ENCODE data around the gene IGF2BP3. TPM values are rescaled to one million over a fixed set of nuclear protein-coding genes. Genes with fewer than 3 reads are reported as not detected.

Gene IGF2BP3
- total RNA-seq, 1 donor from 2014 or later: 242 TPM

DNA sequence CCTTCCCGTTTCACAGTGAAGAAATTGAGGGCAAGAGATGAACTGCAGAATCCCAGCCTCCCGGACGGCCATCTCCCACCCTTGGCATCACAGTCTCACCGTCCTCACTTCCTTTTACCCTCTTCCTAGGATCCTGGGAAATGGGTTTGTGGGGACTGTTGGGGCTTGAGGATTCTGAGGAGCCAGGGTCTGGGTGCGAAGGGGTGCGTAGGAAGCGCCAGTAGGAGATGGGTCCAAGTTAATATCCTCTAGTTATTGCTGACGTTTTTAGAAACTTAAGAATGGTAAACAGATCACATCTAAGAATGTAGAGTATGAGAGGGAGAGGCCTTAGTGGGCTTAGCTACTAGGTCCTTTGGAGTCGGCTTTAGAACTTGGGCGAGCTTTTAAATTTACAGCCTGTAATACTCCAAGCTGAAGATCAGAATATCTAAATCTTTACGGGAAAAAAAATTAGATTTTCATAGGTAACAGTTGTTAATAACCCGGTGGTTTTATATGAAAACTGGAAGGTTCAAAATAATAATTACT, 170.5 kb downstream of the IGF2BP3 start:
- Histone ChIP-seq H3F3A (ENCODE audit: low read depth) (peaks cover 17% of the 10 kb centered on the region), H3K36me3 (no peaks in the 10 kb centered on the region), H2AFZ (replicated peaks) (peak overlapping the region; percentile 77), H3K9me3 (ENCODE audit: low read depth) (no peaks in the 10 kb centered on the region), H3K4me3 (peak overlapping the region; percentile 88), H3K4me1 (peaks cover 6% of the 10 kb centered on the region), H3K79me2 (ENCODE audit: low read depth) (peaks cover 57% of the 10 kb centered on the region), H3K4me2 (peak overlapping the region; percentile 91), H3K27me3 (no peaks in the 10 kb centered on the region), H3K27ac (no peak overlapping the region), H4K20me1 (ENCODE audit: low read depth) (peaks cover 15% of the 10 kb centered on the region), H3K9ac (peak overlapping the region; percentile 92)
- H3K27me3 Mint-ChIP-seq (ENCODE audit: insufficient read depth, low read depth): peaks cover 4% of the 10 kb centered on the region
- H3K36me3 Mint-ChIP-seq: peaks cover 21% of the 10 kb centered on the region
- peaks cover 25% of the 10 kb centered on the region for H3K4me1 Mint-ChIP-seq
- peak overlapping the region; percentile 68 for H3K27ac Mint-ChIP-seq
- DNase-seq (ENCODE audit: low spot score): no peak
- TF ChIP-seq EZH2 (IDR thresholded peaks at IDR 0.05) (no peak), EZH2phosphoT487 (IDR thresholded peaks at IDR 0.05) (no peak)
- TF ChIP-seq, protein P1, sequence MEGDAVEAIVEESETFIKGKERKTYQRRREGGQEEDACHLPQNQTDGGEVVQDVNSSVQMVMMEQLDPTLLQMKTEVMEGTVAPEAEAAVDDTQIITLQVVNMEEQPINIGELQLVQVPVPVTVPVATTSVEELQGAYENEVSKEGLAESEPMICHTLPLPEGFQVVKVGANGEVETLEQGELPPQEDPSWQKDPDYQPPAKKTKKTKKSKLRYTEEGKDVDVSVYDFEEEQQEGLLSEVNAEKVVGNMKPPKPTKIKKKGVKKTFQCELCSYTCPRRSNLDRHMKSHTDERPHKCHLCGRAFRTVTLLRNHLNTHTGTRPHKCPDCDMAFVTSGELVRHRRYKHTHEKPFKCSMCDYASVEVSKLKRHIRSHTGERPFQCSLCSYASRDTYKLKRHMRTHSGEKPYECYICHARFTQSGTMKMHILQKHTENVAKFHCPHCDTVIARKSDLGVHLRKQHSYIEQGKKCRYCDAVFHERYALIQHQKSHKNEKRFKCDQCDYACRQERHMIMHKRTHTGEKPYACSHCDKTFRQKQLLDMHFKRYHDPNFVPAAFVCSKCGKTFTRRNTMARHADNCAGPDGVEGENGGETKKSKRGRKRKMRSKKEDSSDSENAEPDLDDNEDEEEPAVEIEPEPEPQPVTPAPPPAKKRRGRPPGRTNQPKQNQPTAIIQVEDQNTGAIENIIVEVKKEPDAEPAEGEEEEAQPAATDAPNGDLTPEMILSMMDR (IDR thresholded peaks at IDR 0.05): no peak
- H3K9me3 Mint-ChIP-seq: no peaks in the 10 kb centered on the region
- H3K4me3 Mint-ChIP-seq: peak overlapping the region; percentile 94

DNA sequence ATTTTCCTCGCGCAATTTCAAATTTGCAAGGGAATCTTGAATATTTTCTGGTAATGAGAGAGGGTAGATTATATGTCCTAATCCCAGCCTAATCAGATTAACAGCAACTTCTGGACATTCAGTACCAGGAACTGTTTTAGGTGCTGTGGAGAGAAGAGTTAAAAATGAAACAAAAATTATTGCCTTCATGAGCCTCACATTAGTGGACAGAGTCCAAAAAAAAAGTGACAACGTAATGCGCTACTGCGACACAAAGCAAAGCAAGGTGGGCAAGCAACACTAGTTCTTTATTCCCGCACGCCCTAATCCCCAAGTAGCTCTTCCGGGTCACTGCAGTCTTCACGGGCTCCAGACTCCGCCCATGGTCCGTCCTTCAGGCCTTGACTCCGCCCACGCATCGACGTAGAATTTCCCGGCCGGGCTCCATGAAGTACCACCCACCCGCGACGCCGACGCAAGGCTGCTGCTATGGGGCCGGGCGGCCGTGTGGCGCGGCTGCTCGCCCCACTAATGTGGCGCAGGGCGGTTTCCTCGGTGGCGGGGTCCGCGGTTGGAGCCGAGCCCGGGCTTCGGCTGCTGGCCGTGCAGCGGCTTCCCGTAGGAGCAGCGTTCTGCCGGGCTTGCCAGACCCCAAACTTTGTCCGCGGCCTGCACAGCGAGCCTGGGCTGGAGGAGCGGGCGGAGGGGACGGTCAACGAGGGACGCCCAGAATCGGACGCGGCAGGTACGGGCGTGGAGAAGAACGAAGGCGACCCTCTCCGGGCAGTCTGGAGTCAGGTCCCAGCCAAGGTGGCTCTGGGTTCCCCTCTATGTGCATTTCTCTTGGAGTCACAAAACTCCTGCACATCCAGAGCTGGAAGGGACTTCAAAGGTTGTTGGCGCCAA, 171.2 kb downstream of the IGF2BP3 start, which contains the start of gene MALSU1:
Gene MALSU1 (plus strand): TSS at position 455 of the 885 bp plus-strand sequence. CDS start 14 bp downstream, at position 469.
- H3K4me2 ChIP-seq: peak within 1 kb of the TSS; percentile 91
- H3K36me3 ChIP-seq: no peaks in the 10 kb centered on the region
- Mint-ChIP-seq H3K27ac (peak within 1 kb of the TSS; percentile 74), H3K36me3 (peaks cover 14% of the 10 kb centered on the region), H3K27me3 (ENCODE audit: insufficient read depth, low read depth) (peaks cover 6% of the 10 kb centered on the region), H3K4me1 (peaks cover 25% of the 10 kb centered on the region), H3K9me3 (no peaks in the 10 kb centered on the region), H3K4me3 (peak within 1 kb of the TSS; percentile 94)
- peak within 1 kb of the TSS; percentile 92 for H3K9ac ChIP-seq
- H3K79me2 ChIP-seq (ENCODE audit: low read depth): peaks cover 50% of the 10 kb centered on the region
- no peak within 1 kb of the TSS for H3K27ac ChIP-seq
- peak within 1 kb of the TSS; percentile 77 for H2AFZ ChIP-seq (replicated peaks)
- peak; percentile 50 for TF ChIP-seq EZH2 (IDR thresholded peaks at IDR 0.05)
- TF ChIP-seq, protein P1 (IDR thresholded peaks at IDR 0.05): no peak
- H3K9me3 ChIP-seq (ENCODE audit: low read depth): no peaks in the 10 kb centered on the region
- peaks cover 12% of the 10 kb centered on the region for H4K20me1 ChIP-seq (ENCODE audit: low read depth)
- no peaks in the 10 kb centered on the region for H3K27me3 ChIP-seq
- peak within 1 kb of the TSS; percentile 88 for H3K4me3 ChIP-seq
- H3K4me1 ChIP-seq: peaks cover 6% of the 10 kb centered on the region
- DNase-seq (ENCODE audit: low spot score): peak; percentile 98
- peaks cover 10% of the 10 kb centered on the region for H3F3A ChIP-seq (ENCODE audit: low read depth)

DNA sequence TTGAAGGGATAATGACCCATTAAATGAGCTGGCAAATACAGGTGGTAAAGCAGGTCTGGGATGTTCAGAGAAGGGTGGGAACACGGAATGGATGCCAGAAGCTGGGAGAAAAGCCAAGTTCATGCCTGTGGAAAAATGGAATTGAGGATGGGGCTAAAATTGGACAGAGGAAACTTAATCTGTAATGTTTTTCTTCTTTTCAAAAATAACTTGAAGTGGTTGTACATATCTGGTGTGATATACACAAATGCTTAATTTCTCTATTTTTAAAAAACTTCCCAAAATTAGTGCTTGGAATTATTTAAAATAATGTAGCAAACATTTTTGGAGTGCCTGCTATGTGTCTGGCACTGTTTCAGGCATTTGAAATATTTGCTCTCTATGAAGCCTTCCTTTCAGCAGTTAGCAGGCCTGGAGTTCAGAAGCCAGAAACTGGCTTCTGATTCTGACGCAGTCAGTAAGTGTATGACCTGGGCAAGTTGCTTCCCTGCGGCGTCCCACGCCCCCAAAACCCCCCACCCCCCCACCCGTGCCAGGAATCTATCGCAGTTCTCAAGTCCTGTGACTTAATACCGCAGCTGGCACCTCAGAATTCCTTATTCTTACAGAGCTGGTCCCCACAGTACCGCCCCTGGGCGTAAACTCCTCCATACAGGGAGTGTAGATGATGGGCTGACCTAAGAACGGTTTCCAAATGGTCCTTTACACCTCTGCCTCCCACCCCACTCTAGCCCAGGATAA, 172.0 kb downstream of the IGF2BP3 start:
- no peaks in the 10 kb centered on the region for H3K9me3 ChIP-seq (ENCODE audit: low read depth)
- peaks cover 28% of the 10 kb centered on the region for H3K4me1 Mint-ChIP-seq
- H3K27ac ChIP-seq: no peak overlapping the region
- H3K9ac ChIP-seq: no peak overlapping the region
- H3K79me2 ChIP-seq (ENCODE audit: low read depth): peaks cover 42% of the 10 kb centered on the region
- H3K9me3 Mint-ChIP-seq: no peaks in the 10 kb centered on the region
- DNase-seq (ENCODE audit: low spot score): no peak
- no peaks in the 10 kb centered on the region for H3K27me3 ChIP-seq
- peak overlapping the region; percentile 91 for H3K4me2 ChIP-seq
- peaks cover 7% of the 10 kb centered on the region for H3F3A ChIP-seq (ENCODE audit: low read depth)
- peak overlapping the region; percentile 88 for H3K4me3 ChIP-seq
- H3K27me3 Mint-ChIP-seq (ENCODE audit: insufficient read depth, low read depth): peaks cover 8% of the 10 kb centered on the region
- peaks cover 12% of the 10 kb centered on the region for H3K36me3 Mint-ChIP-seq
- H4K20me1 ChIP-seq (ENCODE audit: low read depth): peaks cover 12% of the 10 kb centered on the region
- TF ChIP-seq, protein P1 (IDR thresholded peaks at IDR 0.05): no peak
- no peak for TF ChIP-seq EZH2 (IDR thresholded peaks at IDR 0.05)
- no peak for TF ChIP-seq EZH2phosphoT487 (IDR thresholded peaks at IDR 0.05)
- H3K4me1 ChIP-seq: peaks cover 6% of the 10 kb centered on the region
- peak overlapping the region; percentile 94 for H3K4me3 Mint-ChIP-seq
- H2AFZ ChIP-seq (replicated peaks): peak overlapping the region; percentile 35
- no peaks in the 10 kb centered on the region for H3K36me3 ChIP-seq
- H3K27ac Mint-ChIP-seq: peak overlapping the region; percentile 74

Measured in neural progenitor cell (in vitro differentiated cells).